Hematopoietic multipotent progenitor cell treated with erythropoietin and hydrocortisone succinate and interleukin-3 and kit ligand, for 4 days (in vitro differentiated cells): ENCODE results near the gene PSMC3.
A peak's percentile ranks its signal among the peaks of the same experiment; 100 is the strongest.

Experiments
- DNase-seq: peaks from one replicate; pipeline ENCODE4 v3.0.0-alpha.2; 2015

PSMC3 gene

GRCh38 chr11:47411884-47412746, 14.1 kb downstream of the PSMC3 start:
- peak; percentile 78 for DNase-seq

- no peak for DNase-seq
Measured at GRCh38 chr11:47410370-47411264, 15.6 kb downstream of the PSMC3 start.

DNA sequence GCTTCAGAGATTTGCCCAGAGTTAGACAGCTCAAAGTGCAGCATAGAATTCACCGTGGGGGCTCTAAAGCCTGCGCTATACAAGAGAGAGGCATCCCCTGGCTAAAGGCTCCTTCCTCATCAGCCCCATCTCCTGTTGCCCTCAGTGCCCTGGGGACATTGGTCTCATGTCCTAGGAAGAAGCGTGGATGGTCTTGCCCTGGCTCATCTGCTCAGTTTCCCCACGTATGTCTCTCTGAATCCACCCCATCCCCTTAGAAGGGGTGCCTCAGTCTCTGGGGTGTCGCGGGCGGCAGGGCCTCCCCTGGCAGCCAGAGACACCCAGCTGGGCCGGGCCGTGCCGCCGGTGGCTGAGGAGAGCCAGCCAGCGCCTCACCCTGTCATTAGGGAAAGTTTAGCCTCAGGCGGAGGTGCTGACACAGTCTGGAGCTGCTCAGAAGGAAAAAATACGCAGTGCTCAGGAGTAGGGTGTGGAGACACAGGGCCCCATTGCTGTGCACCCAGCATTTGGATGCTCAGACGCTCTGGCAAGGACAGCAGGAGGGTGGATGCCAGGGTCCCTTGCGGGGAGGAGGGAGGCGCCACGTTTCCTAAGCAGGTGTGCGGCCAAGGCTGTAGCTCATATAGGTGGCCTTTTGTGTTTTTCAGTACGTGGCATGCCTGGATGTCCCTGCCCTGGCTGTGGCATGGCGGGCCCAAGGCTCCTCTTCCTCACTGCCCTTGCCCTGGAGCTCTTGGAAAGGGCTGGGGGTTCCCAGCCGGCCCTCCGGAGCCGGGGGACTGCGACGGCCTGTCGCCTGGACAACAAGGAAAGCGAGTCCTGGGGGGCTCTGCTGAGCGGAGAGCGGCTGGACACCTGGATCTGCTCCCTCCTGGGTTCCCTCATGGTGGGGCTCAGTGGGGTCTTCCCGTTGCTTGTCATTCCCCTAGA, 16.5 kb downstream of the PSMC3 start:
- no peak for DNase-seq

DNA sequence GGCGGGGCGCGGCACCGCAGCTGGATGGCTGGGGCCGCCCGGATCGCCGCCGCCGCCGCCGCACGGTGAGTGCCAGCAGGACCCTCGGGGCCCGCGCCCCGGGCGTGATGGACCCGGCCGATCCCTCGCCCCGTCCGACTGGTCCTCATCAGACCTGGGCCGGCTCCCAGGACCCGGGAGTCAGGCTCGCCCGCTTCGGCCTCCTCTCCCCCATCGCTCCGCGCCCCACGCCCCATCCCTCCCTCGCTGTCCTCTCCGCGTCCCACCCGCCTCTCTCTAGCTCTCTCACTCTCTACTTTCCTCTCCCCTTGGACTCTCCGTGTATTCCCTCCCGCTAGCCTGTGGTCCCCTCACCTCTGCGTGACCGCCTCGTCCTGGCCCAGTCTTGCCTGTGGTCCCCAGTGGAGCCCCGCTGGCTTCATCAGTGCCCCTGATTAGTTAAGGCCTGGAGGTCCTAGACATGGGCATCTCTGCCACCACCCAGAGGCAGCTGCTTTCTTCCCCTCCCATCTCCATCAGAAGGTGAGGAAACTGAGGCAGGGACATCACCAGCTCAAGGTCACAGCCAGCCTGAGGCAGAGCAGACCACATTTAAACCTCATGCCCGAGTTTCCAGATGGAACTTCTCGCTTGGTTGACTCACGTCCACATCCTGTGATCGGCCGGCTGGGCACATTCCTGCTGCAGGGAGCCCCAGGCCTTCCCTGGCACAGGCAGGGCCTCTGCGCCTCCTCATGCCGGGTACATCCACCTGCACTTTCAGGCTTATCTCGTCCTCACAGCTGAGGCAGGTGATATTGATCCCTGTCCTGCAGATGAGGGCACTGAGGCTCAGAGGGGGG, 17.4 kb downstream of the PSMC3 start:
- no peak for DNase-seq

- peak; percentile 98 for DNase-seq
Measured at GRCh38 chr11:47407746-47408590, 18.3 kb downstream of the PSMC3 start, which contains the start of gene SLC39A13. Gene SLC39A13, plus strand, starts transcription at chr11:47408590. Its CDS starts 1,505 bp downstream, at chr11:47410095.

GRCh38 chr11:47406896-47407745, 19.1 kb downstream of the PSMC3 start:
- peak; percentile 45 for DNase-seq

GRCh38 chr11:47403571-47403970, 22.7 kb downstream of the PSMC3 start:
- peak; percentile 49 for DNase-seq

- no peak for DNase-seq
Measured at GRCh38 chr11:47403135-47403534, 23.1 kb downstream of the PSMC3 start.

DNA sequence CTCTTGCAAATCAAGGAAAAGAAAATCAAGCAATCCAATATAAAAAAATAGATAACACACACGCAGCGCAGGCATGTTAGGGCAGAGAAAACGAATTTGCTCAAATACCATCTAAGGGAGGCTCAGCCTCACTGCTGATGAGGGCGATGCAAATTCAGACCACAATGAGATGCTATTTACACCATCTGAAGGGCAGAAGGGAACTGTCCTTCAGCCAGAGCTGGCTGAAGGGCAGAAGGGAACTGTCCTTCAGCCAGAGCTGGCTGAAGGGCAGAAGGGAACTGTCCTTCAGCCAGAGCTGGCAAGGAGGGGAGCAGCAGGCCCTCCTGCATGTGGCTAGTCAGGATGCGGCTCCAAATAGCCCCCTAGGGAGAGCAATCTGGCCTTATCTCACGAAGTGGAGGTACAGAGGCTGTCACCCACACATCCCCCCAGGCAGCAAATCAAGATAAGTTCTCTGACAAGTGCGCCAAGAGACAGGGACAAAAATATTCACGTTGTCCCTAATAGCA, 25.4 kb downstream of the PSMC3 start:
- peak; percentile 71 for DNase-seq

DNA sequence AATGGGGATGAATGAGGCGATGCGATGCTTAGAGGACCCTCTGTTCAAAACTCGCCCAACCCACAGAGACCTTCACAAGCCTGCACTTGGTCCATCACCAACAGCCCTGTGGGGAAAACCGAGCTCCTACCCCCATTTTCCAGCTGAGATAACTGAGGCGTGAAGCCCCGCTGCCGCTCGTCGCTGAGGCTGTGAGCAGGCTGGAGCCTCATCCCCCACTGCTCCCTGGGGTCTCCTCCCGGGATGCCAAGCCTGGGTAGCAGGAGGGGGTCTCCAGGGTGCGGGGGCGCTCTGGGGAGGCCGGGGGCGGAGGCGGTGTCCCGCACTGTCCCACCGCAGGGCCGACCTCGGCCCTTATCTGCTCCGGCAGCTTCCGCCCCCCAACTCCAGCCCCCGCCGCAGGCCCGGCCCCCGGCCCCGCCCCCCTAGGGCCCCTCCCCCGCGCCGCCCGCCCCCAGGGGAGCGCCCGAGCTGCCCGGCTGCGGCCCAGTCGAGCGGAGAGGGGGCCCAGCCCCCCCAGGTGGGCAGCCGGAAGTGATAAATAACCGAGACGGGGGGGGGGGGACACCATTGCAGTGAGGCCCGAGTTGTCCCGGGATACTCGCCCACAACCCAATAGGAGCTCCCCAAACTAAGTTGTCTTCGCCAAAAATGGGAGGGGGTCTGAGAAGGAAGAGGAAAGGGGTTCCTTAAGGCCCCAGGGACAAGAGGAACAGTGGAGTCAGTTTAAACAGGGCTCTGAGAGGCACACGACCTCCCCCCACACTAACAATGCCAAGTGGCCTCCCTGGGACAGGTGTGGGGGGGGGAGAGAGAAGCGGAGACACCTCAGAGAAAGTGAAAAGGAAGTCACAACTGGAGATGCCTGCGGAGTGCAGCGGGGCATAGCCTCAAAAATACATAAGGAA, 26.1 kb downstream of the PSMC3 start:
- DNase-seq: peak; percentile 73

DNA sequence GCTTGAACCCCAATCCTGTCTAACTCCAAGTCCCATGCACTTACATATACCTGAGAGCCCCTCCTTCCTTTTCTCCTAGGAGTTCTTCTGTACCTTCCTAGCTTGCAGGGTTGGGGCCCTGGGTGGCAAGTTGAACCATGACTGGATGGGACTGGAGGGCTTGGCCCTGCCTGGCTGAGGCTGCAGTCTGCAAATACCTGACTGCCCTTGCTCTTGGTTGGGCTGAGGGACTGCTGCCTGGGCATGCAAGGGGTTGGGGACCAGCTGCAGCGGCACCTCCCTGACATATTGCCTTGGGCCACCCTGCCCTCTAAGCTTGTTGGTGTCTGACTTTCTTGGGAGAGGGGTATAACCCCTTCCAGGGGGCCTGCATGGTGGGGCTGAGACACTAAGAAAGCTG, 27.7 kb downstream of the PSMC3 start:
- DNase-seq: no peak

DNA sequence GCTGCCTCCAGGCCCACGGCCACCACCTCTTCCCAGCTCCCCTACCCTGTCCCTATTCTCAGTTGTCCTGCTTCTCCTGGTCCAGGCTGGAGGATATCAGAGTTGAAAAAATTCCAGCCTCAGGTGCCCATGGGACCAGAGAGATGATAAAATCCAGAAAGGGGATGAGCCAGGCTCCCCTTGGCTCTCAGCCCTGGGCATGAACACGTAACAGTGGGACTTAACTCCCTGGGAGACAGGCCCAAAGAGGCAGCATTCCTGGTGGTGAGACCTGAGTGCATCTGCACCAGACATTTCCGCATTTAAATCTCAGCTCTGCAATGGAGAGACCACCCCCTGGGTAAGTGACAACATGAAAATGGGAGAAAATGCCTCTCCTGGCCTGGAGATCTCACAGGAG, 28.2 kb downstream of the PSMC3 start:
- no peak for DNase-seq

GRCh38 chr11:47396049-47396320, 30.3 kb downstream of the PSMC3 start:
- no peak for DNase-seq

GRCh38 chr11:47395223-47396048, 30.8 kb downstream of the PSMC3 start:
- peak; percentile 45 for DNase-seq

GRCh38 chr11:47394322-47395222, 31.7 kb downstream of the PSMC3 start:
- peak; percentile 95 for DNase-seq

DNA sequence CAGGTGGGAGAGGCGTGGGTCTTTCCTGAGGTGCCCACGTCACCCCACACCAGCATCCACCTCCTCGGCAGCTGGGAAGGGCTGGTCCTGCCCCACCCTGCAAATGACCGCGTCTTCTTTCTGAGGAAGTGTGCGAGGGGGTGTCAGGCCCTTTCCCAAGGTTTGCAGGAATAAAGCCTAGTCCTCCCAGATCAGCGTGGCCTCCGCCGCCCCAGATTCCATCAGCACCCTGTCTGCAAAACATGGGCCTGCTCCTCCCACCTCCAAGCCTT, 32.3 kb downstream of the PSMC3 start:
- no peak for DNase-seq
